Neural progenitor cell (in vitro differentiated cells): ENCODE results near the gene SYF2. TPM values are rescaled to one million over a fixed set of nuclear protein-coding genes. Genes with fewer than 3 reads are reported as not detected.

Source experiments
- DNase-seq: peaks from one replicate; pipeline ENCODE4 v3.0.0-alpha.2; 2016; ENCODE audit warnings: low spot score
- H2AFZ ChIP-seq: fragments of 200-600 bp; sonication (generic); replicated peaks from 2 replicates; pipeline ENCODE4 v1.6.1; 2016; ENCODE audit warnings: antibody characterized with exemption
- H3F3A ChIP-seq: fragments of 200-600 bp; sonication (generic); 2 replicates; pipeline ENCODE4 v1.6.1; 2016; ENCODE audit warnings: antibody characterized with exemption, low read depth
- H3K27ac ChIP-seq: fragments of 200-600 bp; sonication (generic); 2 replicates; pipeline ENCODE4 v1.5.1; 2016; ENCODE audit warnings: mild to moderate bottlenecking
- H3K27me3 ChIP-seq: fragments of 200-600 bp; sonication (generic); 2 replicates; pipeline ENCODE4 v1.6.1; 2016; ENCODE audit warnings: mild to moderate bottlenecking, moderate library complexity
- H3K36me3 ChIP-seq: fragments of 200-600 bp; sonication (generic); 2 replicates; pipeline ENCODE4 v1.5.1; 2016
- H3K4me1 ChIP-seq: fragments of 200-600 bp; sonication (generic); 2 replicates; pipeline ENCODE4 v1.6.1; 2016; ENCODE audit warnings: mixed run types
- H3K4me2 ChIP-seq: fragments of 200-600 bp; sonication (generic); 2 replicates; pipeline ENCODE4 v1.6.1; 2016
- H3K4me3 ChIP-seq: fragments of 200-600 bp; sonication (generic); 2 replicates; pipeline ENCODE4 v1.5.1; 2016
- H3K79me2 ChIP-seq: fragments of 200-600 bp; sonication (generic); 2 replicates; pipeline ENCODE4 v1.6.1; 2016; ENCODE audit warnings: low read depth
- H3K9ac ChIP-seq: fragments of 200-600 bp; sonication (generic); 2 replicates; pipeline ENCODE4 v1.6.1; 2016
- H3K9me3 ChIP-seq: fragments of 200-600 bp; sonication (generic); 2 replicates; pipeline ENCODE4 v1.5.1; 2016; ENCODE audit warnings: low read depth
- H4K20me1 ChIP-seq: fragments of 200-600 bp; sonication (generic); 2 replicates; pipeline ENCODE4 v1.6.1; 2016; ENCODE audit warnings: low read depth
- H3K27ac Mint-ChIP-seq: 3 replicates; pipeline ENCODE4 v1.8.0; 2021; ENCODE audit warnings: mixed read lengths
- H3K27me3 Mint-ChIP-seq: 2 replicates; pipeline ENCODE4 v1.8.0; 2022; ENCODE audit warnings: low read depth, mild to moderate bottlenecking, inconsistent platforms, moderate library complexity, mixed read lengths; ENCODE audit not compliant: insufficient read depth
- H3K36me3 Mint-ChIP-seq: 3 replicates; pipeline ENCODE4 v1.8.0; 2021; ENCODE audit warnings: mixed read lengths
- H3K4me1 Mint-ChIP-seq: 3 replicates; pipeline ENCODE4 v1.8.0; 2021; ENCODE audit warnings: mixed read lengths
- H3K4me3 Mint-ChIP-seq: 3 replicates; pipeline ENCODE4 v1.8.0; 2021; ENCODE audit warnings: mild to moderate bottlenecking, moderate library complexity, mixed read lengths
- H3K9me3 Mint-ChIP-seq: 3 replicates; pipeline ENCODE4 v1.8.0; 2020; ENCODE audit warnings: mixed read lengths
- EZH2 ChIP-seq: fragments of 200-600 bp; sonication (generic); IDR thresholded peaks from 2 replicates; pipeline ENCODE4 v1.6.1; 2017; ENCODE audit warnings: antibody characterized with exemption, mild to moderate bottlenecking, moderate library complexity
- EZH2phosphoT487 ChIP-seq: fragments of 200-600 bp; sonication (generic); IDR thresholded peaks from 2 replicates; pipeline ENCODE4 v1.6.1; 2017; ENCODE audit warnings: antibody characterized with exemption
- total RNA-seq: library from RNA; depleted of rRNA; stranded (reverse); fragments of >200 nt; gene quantifications from 2 replicates; pipeline ENCODE4 v1.2.3, GENCODE V29; 2015; ENCODE audit warnings: low replicate concordance
- TF ChIP-seq, protein P1 (sequence below): fragments of 200-600 bp; sonication (generic); IDR thresholded peaks from 2 replicates; pipeline ENCODE4 v1.5.1; 2017; ENCODE audit warnings: antibody characterized with exemption, mild to moderate bottlenecking

Gene SYF2
- total RNA-seq, 1 donor from 2014 or later: 114 TPM

DNA sequence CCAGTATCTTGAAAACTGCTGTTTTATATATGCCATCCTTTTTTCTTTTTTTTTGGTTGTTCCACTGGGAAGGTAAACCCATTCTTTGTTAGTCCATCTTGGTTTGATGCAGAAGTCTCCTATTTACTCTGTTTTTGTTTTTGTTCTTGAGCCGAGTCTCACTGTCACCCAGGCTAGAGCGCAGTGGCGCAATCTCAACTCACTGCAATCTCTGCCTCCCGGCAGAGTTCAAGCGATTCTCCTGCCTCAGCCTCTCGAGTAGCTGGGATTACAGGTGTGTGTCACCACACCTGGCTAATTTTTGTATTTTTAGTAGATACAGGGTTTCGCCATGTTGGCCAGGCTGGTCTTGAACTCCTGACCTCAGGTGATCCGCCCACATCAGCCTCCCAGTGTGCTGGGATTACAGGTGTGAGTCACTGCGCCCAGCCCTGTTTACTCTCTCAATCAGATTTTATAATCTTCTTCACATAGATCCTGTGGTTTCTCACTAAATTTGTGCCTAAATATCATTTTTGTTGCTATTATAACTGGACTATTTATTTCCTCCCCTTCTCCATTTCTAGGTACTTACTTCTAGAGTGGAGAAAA lies 12.5 kb downstream of the SYF2 start:
- H3F3A ChIP-seq: no peaks in the 10 kb centered on the region

GRCh38 chr1:25217598-25218232 lies 14.6 kb downstream of the SYF2 start:
- TF ChIP-seq EZH2phosphoT487: no peak
- TF ChIP-seq, protein P1, sequence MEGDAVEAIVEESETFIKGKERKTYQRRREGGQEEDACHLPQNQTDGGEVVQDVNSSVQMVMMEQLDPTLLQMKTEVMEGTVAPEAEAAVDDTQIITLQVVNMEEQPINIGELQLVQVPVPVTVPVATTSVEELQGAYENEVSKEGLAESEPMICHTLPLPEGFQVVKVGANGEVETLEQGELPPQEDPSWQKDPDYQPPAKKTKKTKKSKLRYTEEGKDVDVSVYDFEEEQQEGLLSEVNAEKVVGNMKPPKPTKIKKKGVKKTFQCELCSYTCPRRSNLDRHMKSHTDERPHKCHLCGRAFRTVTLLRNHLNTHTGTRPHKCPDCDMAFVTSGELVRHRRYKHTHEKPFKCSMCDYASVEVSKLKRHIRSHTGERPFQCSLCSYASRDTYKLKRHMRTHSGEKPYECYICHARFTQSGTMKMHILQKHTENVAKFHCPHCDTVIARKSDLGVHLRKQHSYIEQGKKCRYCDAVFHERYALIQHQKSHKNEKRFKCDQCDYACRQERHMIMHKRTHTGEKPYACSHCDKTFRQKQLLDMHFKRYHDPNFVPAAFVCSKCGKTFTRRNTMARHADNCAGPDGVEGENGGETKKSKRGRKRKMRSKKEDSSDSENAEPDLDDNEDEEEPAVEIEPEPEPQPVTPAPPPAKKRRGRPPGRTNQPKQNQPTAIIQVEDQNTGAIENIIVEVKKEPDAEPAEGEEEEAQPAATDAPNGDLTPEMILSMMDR: peak; percentile 25
- no peaks in the 10 kb centered on the region for H3K4me1 ChIP-seq

More for the DNA sequence above, 12.5 kb downstream of the SYF2 start:
- Histone ChIP-seq H3K9ac (no peak overlapping the region), H3K27ac (no peak overlapping the region), H3K4me3 (no peak overlapping the region), H3K9me3 (no peaks in the 10 kb centered on the region), H3K79me2 (no peaks in the 10 kb centered on the region), H4K20me1 (no peaks in the 10 kb centered on the region), H2AFZ (no peak overlapping the region), H3K36me3 (peaks cover 7% of the 10 kb centered on the region), H3K4me1 (no peaks in the 10 kb centered on the region), H3K27me3 (no peaks in the 10 kb centered on the region), H3K4me2 (no peak overlapping the region)
- no peak for DNase-seq
- Mint-ChIP-seq H3K9me3 (no peaks in the 10 kb centered on the region), H3K4me1 (no peaks in the 10 kb centered on the region), H3K4me3 (no peak overlapping the region), H3K27ac (no peak overlapping the region), H3K27me3 (peaks cover 4% of the 10 kb centered on the region), H3K36me3 (peaks cover 22% of the 10 kb centered on the region)
- no peak for TF ChIP-seq EZH2phosphoT487
- TF ChIP-seq, protein P1: no peak

GRCh38 chr1:25217015-25217414 lies 15.3 kb downstream of the SYF2 start:
- no peak overlapping the region for H3K9ac ChIP-seq
- H3K9me3 Mint-ChIP-seq: no peaks in the 10 kb centered on the region
- H3K27me3 Mint-ChIP-seq: peaks cover 6% of the 10 kb centered on the region
- H3K36me3 Mint-ChIP-seq: peaks cover 11% of the 10 kb centered on the region
- H3K4me3 Mint-ChIP-seq: no peak overlapping the region
- no peak overlapping the region for H3K27ac ChIP-seq
- no peak overlapping the region for H3K4me3 ChIP-seq
- no peak overlapping the region for H3K4me2 ChIP-seq
- no peak overlapping the region for H3K27ac Mint-ChIP-seq
- no peaks in the 10 kb centered on the region for H3F3A ChIP-seq
- H2AFZ ChIP-seq: no peak overlapping the region
- H3K27me3 ChIP-seq: no peaks in the 10 kb centered on the region
- no peaks in the 10 kb centered on the region for H3K79me2 ChIP-seq
- H3K4me1 ChIP-seq: no peaks in the 10 kb centered on the region
- H4K20me1 ChIP-seq: no peaks in the 10 kb centered on the region
- H3K4me1 Mint-ChIP-seq: no peaks in the 10 kb centered on the region
- H3K9me3 ChIP-seq: no peaks in the 10 kb centered on the region
- TF ChIP-seq EZH2 (no peak), EZH2phosphoT487 (no peak)
- TF ChIP-seq, protein P1: no peak
- DNase-seq: no peak
- no peaks in the 10 kb centered on the region for H3K36me3 ChIP-seq

More at GRCh38 chr1:25217598-25218232, 14.6 kb downstream of the SYF2 start:
- Histone ChIP-seq H3K9ac (no peak overlapping the region), H4K20me1 (no peaks in the 10 kb centered on the region), H3K36me3 (no peaks in the 10 kb centered on the region), H3F3A (no peaks in the 10 kb centered on the region), H3K27me3 (no peaks in the 10 kb centered on the region), H3K4me3 (no peak overlapping the region), H3K4me2 (no peak overlapping the region), H3K9me3 (no peaks in the 10 kb centered on the region), H3K79me2 (no peaks in the 10 kb centered on the region), H2AFZ (no peak overlapping the region), H3K27ac (no peak overlapping the region)
- no peaks in the 10 kb centered on the region for H3K9me3 Mint-ChIP-seq
- H3K36me3 Mint-ChIP-seq: peaks cover 16% of the 10 kb centered on the region
- no peak overlapping the region for H3K4me3 Mint-ChIP-seq
- no peak overlapping the region for H3K27ac Mint-ChIP-seq
- H3K27me3 Mint-ChIP-seq: peaks cover 6% of the 10 kb centered on the region
- no peaks in the 10 kb centered on the region for H3K4me1 Mint-ChIP-seq
- no peak for DNase-seq
